ENCODE results near the gene IL1B.

IL1B gene

DNA sequence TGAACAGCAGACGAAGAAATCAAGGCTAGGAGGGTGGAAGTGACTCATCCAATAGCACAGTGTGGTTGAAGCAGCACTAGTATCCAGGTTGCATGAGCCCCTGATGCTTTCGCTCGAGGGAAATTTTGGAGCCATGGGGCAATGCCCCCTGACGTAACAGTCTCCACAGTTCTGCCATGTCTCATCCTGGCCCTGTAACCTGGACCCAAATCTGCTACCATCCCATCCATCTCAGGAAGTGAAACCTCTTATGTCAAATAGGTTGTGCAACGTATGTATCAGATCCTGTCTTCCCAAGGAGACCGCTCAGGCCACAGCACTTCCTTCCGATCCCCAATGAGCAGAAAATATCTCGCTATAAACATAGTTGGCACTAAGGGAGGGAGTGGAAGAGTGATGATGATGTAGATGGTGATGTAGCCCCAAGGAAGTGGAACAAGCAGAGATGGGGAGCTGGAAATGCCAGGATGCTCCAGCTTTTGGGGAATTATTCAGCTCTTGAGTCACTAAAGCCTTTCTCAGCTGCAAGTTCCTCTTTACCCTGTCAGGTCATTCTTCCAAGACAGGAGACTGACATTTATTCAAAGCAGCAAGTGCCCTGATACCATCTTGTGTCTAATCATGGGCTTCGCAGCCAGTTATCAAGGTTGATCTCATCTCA is 3.0 kb upstream of the IL1B start:
- TF ChIP-seq CTCF (IDR thresholded peaks at IDR 0.05; ENCODE audit: insufficient read depth, low read length, poor library complexity, severe bottlenecking), result no peak
- DNase-seq (ENCODE audit: extremely low read depth, insufficient read length), result no peak

DNA sequence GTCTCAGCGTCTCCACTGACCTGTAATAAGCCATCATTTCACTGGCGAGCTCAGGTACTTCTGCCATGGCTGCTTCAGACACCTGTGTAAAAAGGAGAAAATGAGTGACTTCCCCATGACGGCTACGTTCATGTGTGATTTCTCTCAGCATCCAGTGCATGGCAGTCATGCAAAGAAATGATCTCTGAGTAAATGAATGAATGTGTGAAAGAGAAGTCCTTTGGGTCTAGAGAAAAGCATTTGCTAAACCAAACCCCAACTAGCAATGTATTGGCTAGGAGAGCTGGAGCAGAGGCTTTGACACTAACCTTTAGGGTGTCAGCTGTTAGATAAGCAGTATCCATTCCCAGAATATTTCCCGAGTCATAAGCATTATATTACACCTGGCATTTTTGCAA is 417 bp downstream of the IL1B start:
- no peaks in the 10 kb centered on the region for H3K27me3 ChIP-seq (replicated peaks; ENCODE audit: control insufficient read depth, insufficient read depth, low read length)
- H3K36me3 ChIP-seq (ENCODE audit: control insufficient read depth, insufficient read depth, low read length), result no peaks in the 10 kb centered on the region
- no peak for TF ChIP-seq CTCF (IDR thresholded peaks at IDR 0.05; ENCODE audit: insufficient read depth, low read length, poor library complexity, severe bottlenecking)
- DNase-seq (ENCODE audit: extremely low read depth, insufficient read length), result no peak
- no peak overlapping the region; the same call in 1 of the 2 replicates for H3K4me3 ChIP-seq (replicated peaks; ENCODE audit: low read depth, low read length)

More for the DNA sequence above, 3.0 kb upstream of the IL1B start:
- H3K27me3 ChIP-seq (replicated peaks; ENCODE audit: control insufficient read depth, insufficient read depth, low read length), result no peaks in the 10 kb centered on the region
- H3K36me3 ChIP-seq (ENCODE audit: control insufficient read depth, insufficient read depth, low read length), result no peaks in the 10 kb centered on the region
- no peak overlapping the region for H3K4me3 ChIP-seq (replicated peaks; ENCODE audit: low read depth, low read length)

DNA sequence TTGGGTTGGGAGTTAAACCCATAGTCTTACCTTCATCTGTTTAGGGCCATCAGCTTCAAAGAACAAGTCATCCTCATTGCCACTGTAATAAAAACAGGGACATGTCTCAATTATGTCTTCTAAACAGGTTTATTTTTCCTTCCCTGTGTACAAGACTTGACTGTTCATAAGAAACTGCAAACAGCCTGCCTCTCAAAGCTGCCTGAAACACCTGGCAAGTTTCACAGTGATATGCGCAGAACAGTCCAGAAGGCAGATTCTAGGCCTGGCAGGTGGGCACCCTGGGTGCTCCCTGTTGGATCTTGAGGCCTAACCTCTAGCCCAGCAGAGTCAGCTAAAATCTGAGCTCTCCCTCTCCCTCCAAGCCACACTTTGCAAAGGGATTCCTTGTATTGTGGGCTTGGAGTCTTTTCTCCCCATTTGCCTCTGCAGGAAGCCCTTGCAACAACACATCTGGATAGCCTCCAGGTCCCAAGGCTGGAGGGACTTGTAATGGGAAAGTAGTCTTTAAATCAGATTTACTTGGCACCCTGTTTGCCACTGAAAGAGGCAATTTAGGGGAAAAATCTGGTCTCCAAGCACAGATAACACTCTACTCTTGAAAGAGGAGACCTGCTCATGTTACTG is 930 bp downstream of the IL1B start:
- DNase-seq (ENCODE audit: extremely low read depth, insufficient read length), result no peak
- TF ChIP-seq CTCF (IDR thresholded peaks at IDR 0.05; ENCODE audit: insufficient read depth, low read length, poor library complexity, severe bottlenecking), result no peak
- no peaks in the 10 kb centered on the region for H3K27me3 ChIP-seq (replicated peaks; ENCODE audit: control insufficient read depth, insufficient read depth, low read length)
- H3K4me3 ChIP-seq (replicated peaks; ENCODE audit: low read depth, low read length), result no peak overlapping the region
- H3K36me3 ChIP-seq (ENCODE audit: control insufficient read depth, insufficient read depth, low read length), result no peaks in the 10 kb centered on the region

GRCh38 chr2:112835061-112835501 is 1.5 kb downstream of the IL1B start:
- H3K36me3 ChIP-seq (ENCODE audit: control insufficient read depth, insufficient read depth, low read length), result no peaks in the 10 kb centered on the region
- H3K27me3 ChIP-seq (replicated peaks; ENCODE audit: control insufficient read depth, insufficient read depth, low read length), result no peaks in the 10 kb centered on the region
- no peak overlapping the region for H3K4me3 ChIP-seq (replicated peaks; ENCODE audit: low read depth, low read length)
- no peak for TF ChIP-seq CTCF (IDR thresholded peaks at IDR 0.05; ENCODE audit: insufficient read depth, low read length, poor library complexity, severe bottlenecking)
- DNase-seq (ENCODE audit: extremely low read depth, insufficient read length), result no peak

- no peak overlapping the region for H3K4me3 ChIP-seq (replicated peaks; ENCODE audit: low read depth, low read length)
- DNase-seq (ENCODE audit: extremely low read depth, insufficient read length), result no peak
- H3K36me3 ChIP-seq (ENCODE audit: control insufficient read depth, insufficient read depth, low read length), result no peaks in the 10 kb centered on the region
- no peak for TF ChIP-seq CTCF (IDR thresholded peaks at IDR 0.05; ENCODE audit: insufficient read depth, low read length, poor library complexity, severe bottlenecking)
- no peaks in the 10 kb centered on the region for H3K27me3 ChIP-seq (replicated peaks; ENCODE audit: control insufficient read depth, insufficient read depth, low read length)
Measured at GRCh38 chr2:112834396-112835037, 2.1 kb downstream of the IL1B start.

All from GM06990 (cell line).